ENCODE results near the gene CHTOP.

Gene CHTOP

GRCh38 chr1:153633161-153633753 is 609 bp upstream of the CHTOP start:
- Histone ChIP-seq H3K79me2 (ENCODE audit: low read length) (peaks cover 43% of the 10 kb centered on the region), H3K27me3 (ENCODE audit: low read depth, low read length) (no peaks in the 10 kb centered on the region), H3K36me3 (replicated peaks; ENCODE audit: low read depth, low read length) (peaks cover 25% of the 10 kb centered on the region), H3K9me3 (ENCODE audit: insufficient read depth, low read length) (no peaks in the 10 kb centered on the region), H3K27ac (ENCODE audit: low read length) (peak overlapping the region; percentile 96), H3K4me3 (ENCODE audit: low read length) (peak overlapping the region; percentile 90), H3K9ac (ENCODE audit: low read length) (peak overlapping the region; percentile 36; the same call in 1 of the 2 replicates), H3K4me2 (ENCODE audit: low read length) (peak overlapping the region; percentile 68), H2AFZ (ENCODE audit: low read depth, low read length) (0 out of 2 replicates have a peak overlapping the region, but pooled peaks have one; percentile 24), H4K20me1 (ENCODE audit: insufficient read depth, low read length) (no peaks in the 10 kb centered on the region), H3K4me1 (ENCODE audit: low read length) (peaks cover 15% of the 10 kb centered on the region)
- TF ChIP-seq CTCF (IDR thresholded peaks at IDR 0.05; ENCODE audit: low read depth, low read length) (no peak), EZH2phosphoT487 (IDR thresholded peaks at IDR 0.05; ENCODE audit: low read depth) (no peak)

GRCh38 chr1:153635872-153636271 is 2.0 kb downstream of the CHTOP start:
- no peak for TF ChIP-seq EZH2phosphoT487 (IDR thresholded peaks at IDR 0.05; ENCODE audit: low read depth)
- H3K4me1 ChIP-seq (ENCODE audit: low read length): peaks cover 15% of the 10 kb centered on the region
- H3K9me3 ChIP-seq (ENCODE audit: insufficient read depth, low read length): no peaks in the 10 kb centered on the region
- H3K9ac ChIP-seq (ENCODE audit: low read length): no peak overlapping the region
- H3K4me3 ChIP-seq (ENCODE audit: low read length): peak overlapping the region; percentile 90; the same call in 1 of the 2 replicates
- H2AFZ ChIP-seq (ENCODE audit: low read depth, low read length): no peak overlapping the region
- H3K27me3 ChIP-seq (ENCODE audit: low read depth, low read length): no peaks in the 10 kb centered on the region
- H3K4me2 ChIP-seq (ENCODE audit: low read length): peak overlapping the region; percentile 76
- H3K36me3 ChIP-seq (replicated peaks; ENCODE audit: low read depth, low read length): peaks cover 43% of the 10 kb centered on the region
- peaks cover 64% of the 10 kb centered on the region for H3K79me2 ChIP-seq (ENCODE audit: low read length)
- 0 out of 2 replicates have a peak, but pooled peaks cover 2% of the 10 kb centered on the region for H4K20me1 ChIP-seq (ENCODE audit: insufficient read depth, low read length)
- no peak overlapping the region for H3K27ac ChIP-seq (ENCODE audit: low read length)

GRCh38 chr1:153636312-153636711 is 2.4 kb downstream of the CHTOP start:
- H3K9ac ChIP-seq (ENCODE audit: low read length): no peak overlapping the region
- H4K20me1 ChIP-seq (ENCODE audit: insufficient read depth, low read length): 0 out of 2 replicates have a peak, but pooled peaks cover 6% of the 10 kb centered on the region
- H2AFZ ChIP-seq (ENCODE audit: low read depth, low read length): no peak overlapping the region
- H3K36me3 ChIP-seq (replicated peaks; ENCODE audit: low read depth, low read length): peaks cover 47% of the 10 kb centered on the region
- H3K27ac ChIP-seq (ENCODE audit: low read length): no peak overlapping the region
- H3K9me3 ChIP-seq (ENCODE audit: insufficient read depth, low read length): no peaks in the 10 kb centered on the region
- peaks cover 15% of the 10 kb centered on the region for H3K4me1 ChIP-seq (ENCODE audit: low read length)
- no peak overlapping the region for H3K4me2 ChIP-seq (ENCODE audit: low read length)
- no peaks in the 10 kb centered on the region for H3K27me3 ChIP-seq (ENCODE audit: low read depth, low read length)
- H3K79me2 ChIP-seq (ENCODE audit: low read length): peaks cover 68% of the 10 kb centered on the region
- no peak for TF ChIP-seq CTCF (IDR thresholded peaks at IDR 0.05; ENCODE audit: low read depth, low read length)
- no peak for TF ChIP-seq EZH2phosphoT487 (IDR thresholded peaks at IDR 0.05; ENCODE audit: low read depth)
- H3K4me3 ChIP-seq (ENCODE audit: low read length): no peak overlapping the region

GRCh38 chr1:153638261-153638660 is 4.4 kb downstream of the CHTOP start:
- no peak overlapping the region for H3K4me3 ChIP-seq (ENCODE audit: low read length)
- H3K79me2 ChIP-seq (ENCODE audit: low read length): peaks cover 81% of the 10 kb centered on the region
- no peak overlapping the region for H3K27ac ChIP-seq (ENCODE audit: low read length)
- H2AFZ ChIP-seq (ENCODE audit: low read depth, low read length): no peak overlapping the region
- TF ChIP-seq CTCF (IDR thresholded peaks at IDR 0.05; ENCODE audit: low read depth, low read length): no peak
- TF ChIP-seq EZH2phosphoT487 (IDR thresholded peaks at IDR 0.05; ENCODE audit: low read depth): no peak
- no peaks in the 10 kb centered on the region for H3K9me3 ChIP-seq (ENCODE audit: insufficient read depth, low read length)
- H4K20me1 ChIP-seq (ENCODE audit: insufficient read depth, low read length): 0 out of 2 replicates have a peak, but pooled peaks cover 6% of the 10 kb centered on the region
- no peaks in the 10 kb centered on the region for H3K27me3 ChIP-seq (ENCODE audit: low read depth, low read length)
- peaks cover 13% of the 10 kb centered on the region for H3K4me1 ChIP-seq (ENCODE audit: low read length)
- no peak overlapping the region for H3K9ac ChIP-seq (ENCODE audit: low read length)
- peaks cover 67% of the 10 kb centered on the region for H3K36me3 ChIP-seq (replicated peaks; ENCODE audit: low read depth, low read length)
- no peak overlapping the region for H3K4me2 ChIP-seq (ENCODE audit: low read length)
